GM21786 (cell line): ENCODE data around the gene ZNF470.

Experiments used
- ATAC-seq: cut with Tn5 transposase; IDR thresholded peaks from one replicate; pipeline ENCODE4 v1.9.1; 2021; ENCODE audit not compliant: unreplicated experiment

Gene ZNF470

GRCh38 chr19:56608274-56608964, 41.2 kb downstream of the ZNF470 start:
- ATAC-seq = no peak

DNA sequence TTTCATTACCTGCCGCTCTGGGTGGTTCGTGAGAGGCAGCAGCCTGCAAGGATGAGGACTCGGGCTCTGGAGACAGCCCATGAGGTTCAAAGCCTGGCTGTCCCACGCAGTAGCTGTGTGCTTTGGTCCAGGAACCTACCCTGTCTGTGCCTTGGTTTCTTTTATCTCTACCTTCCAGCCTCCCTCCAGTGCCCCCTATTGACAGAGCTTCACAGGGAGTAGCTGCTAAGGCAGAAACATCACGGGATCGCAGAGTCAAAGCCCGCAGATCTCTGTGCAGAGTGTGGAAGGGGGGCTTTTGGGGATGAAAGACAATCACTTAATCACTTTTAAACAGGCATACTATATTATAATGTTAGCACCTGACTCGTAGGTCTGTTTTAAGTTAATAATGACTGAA, 44.0 kb downstream of the ZNF470 start:
- ATAC-seq = no peak

DNA sequence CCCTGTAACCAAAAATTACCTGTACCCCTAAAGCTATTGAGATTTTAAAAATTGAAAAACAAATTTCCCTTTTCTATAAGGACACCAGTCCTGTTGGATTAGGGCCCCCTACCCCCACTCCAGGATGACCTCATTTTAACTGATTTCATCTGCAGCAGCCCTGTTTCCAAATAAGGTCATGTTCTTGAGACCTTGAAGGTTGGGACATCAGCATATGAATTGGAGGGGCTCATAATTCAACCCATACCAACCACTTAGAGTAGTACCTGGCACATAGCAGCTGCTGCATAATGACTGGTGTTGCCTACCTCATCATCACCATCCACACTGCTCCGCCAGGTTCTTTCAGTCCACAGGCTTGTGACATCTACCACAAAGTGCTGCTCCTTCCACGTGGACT, 45.5 kb downstream of the ZNF470 start:
- no peak for ATAC-seq

- ATAC-seq = no peak
Measured at GRCh38 chr19:56613639-56614038, 46.4 kb downstream of the ZNF470 start.

- no peak for ATAC-seq
Measured at GRCh38 chr19:56617531-56617930, 50.3 kb downstream of the ZNF470 start.

DNA sequence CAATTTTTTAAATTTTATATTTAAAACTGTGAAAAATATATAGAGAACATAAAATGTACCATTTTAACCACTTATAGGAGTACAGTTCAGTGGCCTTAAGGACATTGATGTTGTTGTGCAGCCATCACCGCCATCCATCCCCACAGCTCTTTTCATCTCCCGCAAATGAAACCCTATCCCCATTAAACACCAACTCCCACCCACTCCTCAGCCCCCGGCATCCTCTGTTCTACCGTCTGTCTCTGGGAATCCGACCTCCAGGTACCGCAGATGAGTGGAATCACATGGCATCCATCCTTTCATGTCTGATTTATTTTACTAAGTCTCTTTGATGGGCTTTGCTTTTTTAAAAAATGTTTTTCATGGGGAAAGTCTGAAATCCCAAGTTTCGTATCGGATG, 51.9 kb downstream of the ZNF470 start:
- no peak for ATAC-seq

GRCh38 chr19:56622374-56622773, 55.1 kb downstream of the ZNF470 start:
- no peak for ATAC-seq

GRCh38 chr19:56623006-56623405, 55.7 kb downstream of the ZNF470 start:
- ATAC-seq = no peak

DNA sequence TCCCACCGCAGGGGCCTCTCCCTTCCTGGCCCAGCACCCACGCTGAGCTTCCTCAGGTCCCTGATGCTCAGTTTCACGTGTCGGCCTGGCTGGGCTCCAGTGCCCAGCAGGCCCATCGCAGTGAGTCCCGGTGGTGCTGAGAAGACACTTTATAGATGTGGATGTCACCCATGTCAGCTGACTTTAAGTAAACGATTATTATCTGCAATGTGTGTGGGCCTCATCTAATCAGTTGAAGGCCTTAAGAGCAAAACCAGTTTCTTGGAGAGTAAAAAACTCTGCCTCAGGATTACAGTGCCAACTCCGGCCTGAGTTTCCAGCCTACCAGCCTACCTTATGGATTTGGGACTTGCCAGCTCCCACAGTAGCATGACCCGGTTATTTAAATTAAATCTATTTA, 58.4 kb downstream of the ZNF470 start:
- no peak for ATAC-seq

GRCh38 chr19:56633021-56633420, 65.8 kb downstream of the ZNF470 start:
- ATAC-seq = no peak

- no peak for ATAC-seq
Measured at GRCh38 chr19:56637976-56638555, 70.8 kb downstream of the ZNF470 start.
